RWPE2 (cell line): ENCODE measurements around the gene CSNK1A1.
A peak's percentile ranks its signal among the peaks of the same experiment; 100 is the strongest.

Source experiments
- ATAC-seq: fragments of 200-7000 bp; cut with Tn5 transposase; 3 replicates; pipeline ENCODE4 v1.9.1; 2021; ENCODE audit warnings: low read depth
- DNase-seq: peaks from one replicate; pipeline ENCODE4 v3.0.0-alpha.2; 2020; ENCODE audit warnings: low spot score
- H3K27ac ChIP-seq: fragments of 450-650 bp; 2 replicates; pipeline ENCODE4 v1.5.1; 2017; ENCODE audit warnings: mild to moderate bottlenecking; ENCODE audit not compliant: poor library complexity, severe bottlenecking
- H3K27me3 ChIP-seq: fragments of 250-450 bp; sonication (Bioruptor Pico); 2 replicates; pipeline ENCODE4 v1.5.1; 2021; ENCODE audit warnings: mild to moderate bottlenecking, moderate library complexity; ENCODE audit not compliant: insufficient read depth, poor library complexity, severe bottlenecking
- H3K36me3 ChIP-seq: fragments of 250-450 bp; sonication (Bioruptor Pico); 2 replicates; pipeline ENCODE4 v1.5.1; 2020; ENCODE audit warnings: low read depth, mild to moderate bottlenecking, moderate library complexity
- H3K4me1 ChIP-seq: fragments of 250-450 bp; sonication (Bioruptor Pico); 2 replicates; pipeline ENCODE4 v1.5.1; 2021; ENCODE audit warnings: mild to moderate bottlenecking, moderate library complexity; ENCODE audit not compliant: insufficient read depth, poor library complexity, severe bottlenecking
- H3K4me3 ChIP-seq: fragments of 250-450 bp; sonication (Bioruptor Pico); 2 replicates; pipeline ENCODE4 v1.5.1; 2021; ENCODE audit warnings: mild to moderate bottlenecking, moderate library complexity; ENCODE audit not compliant: severe bottlenecking
- H3K9me3 ChIP-seq: fragments of 250-450 bp; sonication (Bioruptor Pico); 2 replicates; pipeline ENCODE4 v1.5.1; 2021; ENCODE audit warnings: mild to moderate bottlenecking, moderate library complexity; ENCODE audit not compliant: severe bottlenecking
- CTCF ChIP-seq: fragments of 450-650 bp; IDR thresholded peaks from one replicate; pipeline ENCODE4 v1.5.1; 2017; ENCODE audit warnings: mild to moderate bottlenecking, moderate library complexity; ENCODE audit not compliant: poor library complexity, severe bottlenecking

Gene CSNK1A1

GRCh38 chr5:149528281-149529060 lies 22.8 kb downstream of the CSNK1A1 start:
- no peak for TF ChIP-seq CTCF
- peaks cover 75% of the 10 kb centered on the region for H3K36me3 ChIP-seq

GRCh38 chr5:149526845-149527590 lies 24.2 kb downstream of the CSNK1A1 start:
- no peaks in the 10 kb centered on the region for H3K9me3 ChIP-seq
- no peak for TF ChIP-seq CTCF
- H3K27ac ChIP-seq: peak overlapping the region; percentile 2
- ATAC-seq: no peak
- no peak for DNase-seq
- peaks cover 49% of the 10 kb centered on the region for H3K4me1 ChIP-seq
- peaks cover 78% of the 10 kb centered on the region for H3K36me3 ChIP-seq
- no peak overlapping the region for H3K4me3 ChIP-seq
- no peaks in the 10 kb centered on the region for H3K27me3 ChIP-seq

More at GRCh38 chr5:149528281-149529060, 22.8 kb downstream of the CSNK1A1 start:
- ATAC-seq: peak; percentile 51
- Histone ChIP-seq H3K9me3 (no peaks in the 10 kb centered on the region), H3K4me1 (peaks cover 56% of the 10 kb centered on the region), H3K27me3 (no peaks in the 10 kb centered on the region), H3K27ac (peak overlapping the region; percentile 15), H3K4me3 (no peak overlapping the region)
- DNase-seq: no peak

GRCh38 chr5:149521739-149522685 lies 29.2 kb downstream of the CSNK1A1 start:
- Histone ChIP-seq H3K4me3 (no peak overlapping the region), H3K9me3 (no peaks in the 10 kb centered on the region), H3K4me1 (peaks cover 52% of the 10 kb centered on the region), H3K27ac (no peak overlapping the region), H3K36me3 (peaks cover 91% of the 10 kb centered on the region), H3K27me3 (no peaks in the 10 kb centered on the region)
- TF ChIP-seq CTCF: no peak
- no peak for DNase-seq
- ATAC-seq: no peak

GRCh38 chr5:149519601-149520000 lies 31.6 kb downstream of the CSNK1A1 start:
- ATAC-seq: no peak
- Histone ChIP-seq H3K9me3 (no peaks in the 10 kb centered on the region), H3K36me3 (peaks cover 95% of the 10 kb centered on the region), H3K27me3 (no peaks in the 10 kb centered on the region), H3K4me1 (peaks cover 49% of the 10 kb centered on the region), H3K4me3 (no peak overlapping the region), H3K27ac (peak overlapping the region; percentile 7)
- DNase-seq: no peak
- no peak for TF ChIP-seq CTCF
